ENCODE results near the gene TMCC3.

- TF ChIP-seq EZH2 (IDR thresholded peaks at IDR 0.05; ENCODE audit: insufficient read depth, poor library complexity, severe bottlenecking) (no peak), EZH2phosphoT487 (IDR thresholded peaks at IDR 0.05; ENCODE audit: insufficient read depth, low read depth) (no peak)
These were observed 60.8 kb downstream of the TMCC3 start for GRCh38 chr12:94589591-94590001.
